Measurements from ENCODE around the gene NKRF. TPM values are rescaled to one million over a fixed set of nuclear protein-coding genes. Genes with fewer than 3 reads are reported as not detected.

NKRF gene
- total RNA-seq, 2 experiments from 2014 or later = 22.3 to 23.5 TPM

DNA sequence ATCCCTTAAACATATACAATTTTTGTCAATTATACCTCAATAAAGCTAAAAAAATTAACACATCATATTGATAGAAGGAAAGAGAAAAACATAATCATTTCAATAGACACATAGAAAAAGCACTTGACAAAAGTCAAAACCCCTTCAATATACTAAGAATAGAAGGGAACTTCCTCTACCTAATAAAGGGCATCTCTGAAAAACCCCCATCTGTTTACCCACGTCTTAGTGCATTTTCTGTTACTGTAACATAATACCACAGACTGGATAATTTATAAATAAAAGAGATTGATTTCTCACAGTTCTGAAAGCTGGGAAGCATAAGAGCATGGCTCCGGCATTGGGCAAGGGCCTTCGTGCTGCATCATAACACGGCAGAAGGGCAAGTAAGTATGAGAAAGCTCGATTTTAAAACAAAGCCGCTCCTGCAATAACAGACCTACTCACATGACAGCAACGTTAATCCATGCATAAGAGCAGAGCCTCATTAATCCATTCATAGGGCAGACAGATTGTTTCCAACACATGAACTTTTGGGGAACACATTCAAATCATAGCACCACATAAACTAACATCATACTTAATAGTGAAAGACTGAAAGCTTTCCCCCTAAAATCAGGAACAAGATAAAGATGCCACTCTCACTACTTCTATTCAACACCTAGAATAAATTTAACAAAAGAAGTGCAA, 56.8 kb downstream of the NKRF start:
- no peak for ATAC-seq
- H3K4me3 Mint-ChIP-seq = no peak overlapping the region
- no peak overlapping the region for H3K27ac Mint-ChIP-seq
- peaks cover 2% of the 10 kb centered on the region for H3K36me3 Mint-ChIP-seq (ENCODE audit: low read depth)
- no peak for DNase-seq
- H3K4me1 Mint-ChIP-seq (ENCODE audit: low read depth) = peaks cover 16% of the 10 kb centered on the region
- ChIA-PET CTCF (interaction anchor here (1.5 kb wide), 1 partner anchor 33 kb away, joined by 6 read pairs; no protein-coding TSS in a partner anchor), POLR2A (interaction anchor here (1.0 kb wide), 2 partner anchors 15 to 25 kb away, joined by 3 to 4 read pairs; partner anchors contain the start of gene UBE2A)
- TF ChIP-seq, protein P1, sequence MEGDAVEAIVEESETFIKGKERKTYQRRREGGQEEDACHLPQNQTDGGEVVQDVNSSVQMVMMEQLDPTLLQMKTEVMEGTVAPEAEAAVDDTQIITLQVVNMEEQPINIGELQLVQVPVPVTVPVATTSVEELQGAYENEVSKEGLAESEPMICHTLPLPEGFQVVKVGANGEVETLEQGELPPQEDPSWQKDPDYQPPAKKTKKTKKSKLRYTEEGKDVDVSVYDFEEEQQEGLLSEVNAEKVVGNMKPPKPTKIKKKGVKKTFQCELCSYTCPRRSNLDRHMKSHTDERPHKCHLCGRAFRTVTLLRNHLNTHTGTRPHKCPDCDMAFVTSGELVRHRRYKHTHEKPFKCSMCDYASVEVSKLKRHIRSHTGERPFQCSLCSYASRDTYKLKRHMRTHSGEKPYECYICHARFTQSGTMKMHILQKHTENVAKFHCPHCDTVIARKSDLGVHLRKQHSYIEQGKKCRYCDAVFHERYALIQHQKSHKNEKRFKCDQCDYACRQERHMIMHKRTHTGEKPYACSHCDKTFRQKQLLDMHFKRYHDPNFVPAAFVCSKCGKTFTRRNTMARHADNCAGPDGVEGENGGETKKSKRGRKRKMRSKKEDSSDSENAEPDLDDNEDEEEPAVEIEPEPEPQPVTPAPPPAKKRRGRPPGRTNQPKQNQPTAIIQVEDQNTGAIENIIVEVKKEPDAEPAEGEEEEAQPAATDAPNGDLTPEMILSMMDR (IDR thresholded peaks at IDR 0.05) = no peak
- intact Hi-C loops (cut with micrococcal nuclease) = no loop called here
- no peaks in the 10 kb centered on the region for H3K27me3 Mint-ChIP-seq
- H3K9me3 Mint-ChIP-seq = no peaks in the 10 kb centered on the region

GRCh38 chrX:119541188-119541587, 65.0 kb downstream of the NKRF start:
- no peaks in the 10 kb centered on the region for H3K27me3 Mint-ChIP-seq
- no peaks in the 10 kb centered on the region for H3K4me1 Mint-ChIP-seq (ENCODE audit: low read depth)
- intact Hi-C loops (cut with micrococcal nuclease) = no loop called here
- DNase-seq (no peak), ATAC-seq (no peak)
- H3K27ac Mint-ChIP-seq = no peak overlapping the region
- H3K9me3 Mint-ChIP-seq = no peaks in the 10 kb centered on the region
- POLR2A ChIA-PET = no interaction called here
- H3K36me3 Mint-ChIP-seq (ENCODE audit: low read depth) = peaks cover 5% of the 10 kb centered on the region
- H3K4me3 Mint-ChIP-seq = no peak overlapping the region
- CTCF ChIA-PET = no interaction called here
- TF ChIP-seq, protein P1 (IDR thresholded peaks at IDR 0.05) = no peak

- Mint-ChIP-seq H3K9me3 (no peaks in the 10 kb centered on the region), H3K27me3 (no peaks in the 10 kb centered on the region), H3K27ac (no peak overlapping the region), H3K4me1 (ENCODE audit: low read depth) (no peaks in the 10 kb centered on the region), H3K4me3 (no peak overlapping the region), H3K36me3 (ENCODE audit: low read depth) (peaks cover 5% of the 10 kb centered on the region)
- DNase-seq (peak; percentile 39), ATAC-seq (no peak)
- ChIA-PET CTCF (no interaction called here), POLR2A (no interaction called here)
- TF ChIP-seq, protein P1 (IDR thresholded peaks at IDR 0.05) = no peak
- intact Hi-C loops (cut with micrococcal nuclease) = no loop called here
Observed at GRCh38 chrX:119539872-119540271, 66.4 kb downstream of the NKRF start.

Small RNA genes within 50 kb of the gene (microRNA-seq; reads per million reads assigned to microRNA genes)
- 113 reads per million, percentile 70 among the genes with 10 or more reads in this experiment for gene MIR766 (ENCODE audit: borderline microRNAs expressed, borderline replicate concordance)

Other genes starting within 250 kb of the NKRF start
- gene SLC25A43, start 207.1 kb downstream of the NKRF start, total RNA-seq = 1 to 10 TPM; 5.3 to 5.6 TPM
- 100 to 1,000 TPM; 830 to 839 TPM for gene SLC25A5, start 138.0 kb downstream of the NKRF start, total RNA-seq
- gene STEEP1, start 41.0 kb downstream of the NKRF start, total RNA-seq = 10 to 100 TPM; 18.2 to 19.2 TPM
- gene UBE2A, start 31.9 kb downstream of the NKRF start, total RNA-seq = 10 to 100 TPM; 50.9 to 52.4 TPM
- gene SEPTIN6, start 86.7 kb upstream of the NKRF start, total RNA-seq = 100 to 1,000 TPM; 205 to 209 TPM
- under 1 TPM in 1 of 2 experiments, not detected in 1; 0.23 TPM for gene SOWAHD, start 152.2 kb upstream of the NKRF start, total RNA-seq
- 1,000 to 10,000 TPM; 2,778 to 2,808 TPM for gene RPL39, start 185.2 kb upstream of the NKRF start, total RNA-seq
- 10 to 100 TPM; 16.0 to 16.6 TPM for gene UPF3B, start 246.5 kb upstream of the NKRF start, total RNA-seq